GM10266 (cell line): ENCODE data around the gene KITLG.
A peak's percentile ranks its signal among the peaks of the same experiment; 100 is the strongest.
"Not testable (repeated sequence)": the region's sequence is repeated elsewhere in the genome, so short reads cannot be mapped to it uniquely, and the experiment has no call there.

Experiments used
- DNase-seq: peaks from one replicate; pipeline ENCODE4 v3.0.0; 2012; ENCODE audit errors: extremely low spot score
- CTCF ChIP-seq: IDR thresholded peaks from 2 replicates; pipeline ENCODE4 v1.5.1; 2012; ENCODE audit warnings: mild to moderate bottlenecking, low read depth; ENCODE audit not compliant: control insufficient read depth, insufficient read depth; ENCODE audit errors: missing control alignments

Gene KITLG, protein sequence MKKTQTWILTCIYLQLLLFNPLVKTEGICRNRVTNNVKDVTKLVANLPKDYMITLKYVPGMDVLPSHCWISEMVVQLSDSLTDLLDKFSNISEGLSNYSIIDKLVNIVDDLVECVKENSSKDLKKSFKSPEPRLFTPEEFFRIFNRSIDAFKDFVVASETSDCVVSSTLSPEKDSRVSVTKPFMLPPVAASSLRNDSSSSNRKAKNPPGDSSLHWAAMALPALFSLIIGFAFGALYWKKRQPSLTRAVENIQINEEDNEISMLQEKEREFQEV

GRCh38 chr12:88580051-88580871 lies at the start of gene KITLG:
TSS of gene KITLG (minus strand) at chr12:88580471. CDS start at chr12:88580278, 193 bp downstream.
- TF ChIP-seq CTCF, result no peak
- peak; percentile 40 for DNase-seq

GRCh38 chr12:88628856-88629509 lies 48.7 kb upstream of the KITLG start:
- TF ChIP-seq CTCF, result no peak
- DNase-seq, result no peak

- not testable (repeated sequence) for DNase-seq
Observed at GRCh38 chr12:88628035-88628434, 47.8 kb upstream of the KITLG start.

DNA sequence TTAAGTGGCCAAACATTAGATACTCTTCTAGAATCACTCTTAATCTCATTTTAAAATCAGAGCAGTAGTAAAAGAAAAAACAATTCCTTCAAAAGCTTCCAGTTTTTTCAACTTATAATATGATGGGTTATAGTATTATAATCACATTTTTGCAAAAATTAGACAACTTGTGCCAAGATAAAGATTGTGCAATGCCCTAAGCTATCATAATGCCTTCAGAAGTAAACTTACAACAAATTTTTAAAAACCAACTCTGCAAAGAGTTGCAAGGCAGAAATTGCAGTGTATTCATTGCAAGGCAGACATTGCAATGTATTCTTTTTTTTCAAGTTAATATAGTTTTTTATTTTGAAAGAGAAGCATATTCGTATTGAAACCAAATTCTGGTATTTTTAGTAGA lies 47.2 kb upstream of the KITLG start:
- DNase-seq, result no peak
- no peak for TF ChIP-seq CTCF

GRCh38 chr12:88625356-88625755 lies 45.1 kb upstream of the KITLG start:
- DNase-seq, result no peak
- TF ChIP-seq CTCF, result no peak

GRCh38 chr12:88624911-88625310 lies 44.6 kb upstream of the KITLG start:
- no peak for TF ChIP-seq CTCF

DNA sequence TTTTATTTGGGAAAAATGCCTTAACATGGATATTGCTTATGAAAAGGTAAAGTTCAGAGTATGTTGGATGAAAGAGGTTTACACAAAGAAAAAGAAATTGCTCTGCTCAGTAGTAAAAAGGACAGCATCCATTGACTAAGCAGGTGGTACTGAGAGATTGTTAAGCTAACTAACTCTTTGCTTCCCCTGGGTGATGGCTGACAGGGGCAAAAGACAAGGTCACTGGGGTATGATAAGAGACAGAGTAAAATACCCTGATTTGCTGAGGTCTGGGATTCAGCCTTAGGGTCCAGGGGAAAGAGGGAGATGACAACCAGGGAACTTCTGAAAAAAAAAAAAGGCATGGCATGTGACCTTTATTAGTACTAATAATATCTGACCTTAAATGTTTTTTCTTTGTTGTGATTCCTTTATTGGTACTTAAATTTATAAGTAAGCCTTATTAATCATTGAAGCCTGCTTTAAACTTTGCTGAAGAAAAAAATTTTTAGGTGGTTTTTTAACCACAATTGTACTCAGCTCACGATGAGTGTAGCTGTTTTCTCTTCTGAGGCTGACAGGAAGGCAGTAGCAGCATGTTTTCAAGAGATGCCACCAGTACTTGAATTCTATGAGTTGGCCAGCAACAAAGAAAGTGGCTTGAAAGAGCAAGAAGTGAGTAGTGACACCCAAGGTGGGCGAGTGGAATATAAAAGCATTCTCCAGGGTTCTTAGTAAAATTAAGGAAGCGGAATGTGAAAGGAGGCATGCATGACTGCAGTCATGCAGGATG lies 43.7 kb upstream of the KITLG start:
- no peak for DNase-seq
- no peak for TF ChIP-seq CTCF

More at GRCh38 chr12:88624911-88625310, 44.6 kb upstream of the KITLG start:
- DNase-seq, result no peak
